Right atrium auricular region (tissue), 2 donors: ENCODE results near the gene FBXO44. TPM values are rescaled to one million over a fixed set of nuclear protein-coding genes. Genes with fewer than 3 reads are reported as not detected.

Experiments
- DNase-seq: peaks from one replicate; pipeline ENCODE4 v3.0.0-alpha.2; 2019; ENCODE audit warnings: low spot score
- H3K27ac ChIP-seq, 2 donors: fragments of 200-600 bp; sonication (generic); 1 replicate in 1 of 2; 2 replicates in 1 of 2; pipeline ENCODE4 v1.5.1; 2016 to 2019
- H3K27me3 ChIP-seq, 2 donors: fragments of 200-600 bp; sonication (generic); one replicate each; pipeline versions ENCODE4 v1.5.1 to v1.6.0; 2017 to 2019
- H3K36me3 ChIP-seq: fragments of 200-600 bp; sonication (generic); one replicate; pipeline ENCODE4 v1.5.1; 2016
- H3K4me1 ChIP-seq, 2 donors: fragments of 200-600 bp; sonication (generic); one replicate each; pipeline versions ENCODE4 v1.5.1 to v1.6.0; 2017 to 2019
- H3K4me3 ChIP-seq, 2 donors: fragments of 200-600 bp; sonication (generic); 1 replicate in 1 of 2; 2 replicates in 1 of 2; pipeline ENCODE4 v1.5.1; 2017 to 2019; ENCODE audit warnings: mild to moderate bottlenecking in 1 of 2, moderate library complexity in 1 of 2
- H3K9me3 ChIP-seq, 2 donors: fragments of 200-600 bp; sonication (generic); one replicate each; pipeline ENCODE4 v1.5.1; 2019
- CTCF ChIP-seq, 2 donors: fragments of 200-600 bp; sonication (generic); IDR thresholded peaks; one replicate each; pipeline ENCODE4 v1.5.1; 2019; ENCODE audit warnings: antibody characterized with exemption in 2 of 2
- total RNA-seq, 2 donors: library from RNA; depleted of rRNA; stranded (reverse); fragments of >200 nt; gene quantifications; one replicate each; pipeline ENCODE4 v1.1.0, GENCODE V29; 2016

The FBXO44 gene
- total RNA-seq, 2 donors from 2014 or later: 15.5 to 20.5 TPM

- no peaks in the 10 kb centered on the region for H3K36me3 ChIP-seq
- no peak overlapping the region for H3K27ac ChIP-seq
- H3K27me3 ChIP-seq: no peaks in the 10 kb centered on the region
- TF ChIP-seq CTCF (IDR thresholded peaks at IDR 0.05): no peak
- peaks cover 0 to 3% of the 10 kb centered on the region in 2 donors for H3K4me1 ChIP-seq
- no peak overlapping the region for H3K4me3 ChIP-seq
- H3K9me3 ChIP-seq: no peaks in the 10 kb centered on the region
- DNase-seq: no peak
Observed at GRCh38 chr1:11613347-11613746, 41.3 kb upstream of the FBXO44 start.

- H3K9me3 ChIP-seq: no peaks in the 10 kb centered on the region
- peaks cover 0 to 3% of the 10 kb centered on the region in 2 donors for H3K4me1 ChIP-seq
- no peaks in the 10 kb centered on the region for H3K27me3 ChIP-seq
- DNase-seq: no peak
- H3K27ac ChIP-seq: no peak overlapping the region
- H3K4me3 ChIP-seq: no peak overlapping the region
- no peaks in the 10 kb centered on the region for H3K36me3 ChIP-seq
- TF ChIP-seq CTCF (IDR thresholded peaks at IDR 0.05): no peak
Observed at GRCh38 chr1:11615090-11615489, 39.6 kb upstream of the FBXO44 start.

- H3K27me3 ChIP-seq: no peaks in the 10 kb centered on the region
- DNase-seq: no peak
- TF ChIP-seq CTCF (IDR thresholded peaks at IDR 0.05): no peak
Observed at GRCh38 chr1:11616766-11617165, 37.9 kb upstream of the FBXO44 start.

GRCh38 chr1:11617314-11617713 is 37.4 kb upstream of the FBXO44 start:
- Histone ChIP-seq H3K27ac (no peak overlapping the region), H3K9me3 (no peaks in the 10 kb centered on the region), H3K27me3 (no peaks in the 10 kb centered on the region), H3K4me1 (peaks cover 0 to 3% of the 10 kb centered on the region in 2 donors), H3K36me3 (no peaks in the 10 kb centered on the region), H3K4me3 (no peak overlapping the region)
- DNase-seq: no peak
- TF ChIP-seq CTCF (IDR thresholded peaks at IDR 0.05): no peak

More at GRCh38 chr1:11616766-11617165, 37.9 kb upstream of the FBXO44 start:
- Histone ChIP-seq H3K4me3 (no peak overlapping the region), H3K27ac (no peak overlapping the region), H3K36me3 (no peaks in the 10 kb centered on the region), H3K4me1 (peaks cover 0 to 3% of the 10 kb centered on the region in 2 donors), H3K9me3 (no peaks in the 10 kb centered on the region)

GRCh38 chr1:11617741-11618140 is 36.9 kb upstream of the FBXO44 start:
- H3K4me1 ChIP-seq: peaks cover 0 to 3% of the 10 kb centered on the region in 2 donors
- no peak overlapping the region for H3K4me3 ChIP-seq
- H3K27me3 ChIP-seq: no peaks in the 10 kb centered on the region
- no peaks in the 10 kb centered on the region for H3K36me3 ChIP-seq
- H3K9me3 ChIP-seq: no peaks in the 10 kb centered on the region
- DNase-seq: no peak
- TF ChIP-seq CTCF (IDR thresholded peaks at IDR 0.05): no peak
- H3K27ac ChIP-seq: no peak overlapping the region

GRCh38 chr1:11620405-11620804 is 34.3 kb upstream of the FBXO44 start:
- Histone ChIP-seq H3K27me3 (no peaks in the 10 kb centered on the region), H3K9me3 (no peaks in the 10 kb centered on the region), H3K4me3 (no peak overlapping the region), H3K27ac (no peak overlapping the region), H3K36me3 (no peaks in the 10 kb centered on the region), H3K4me1 (no peaks in the 10 kb centered on the region)
- DNase-seq: no peak
- no peak for TF ChIP-seq CTCF (IDR thresholded peaks at IDR 0.05)
